NT2/D1 (cell line): Measurements from ENCODE around the gene FOXQ1.
"Not testable (repeated sequence)": the region's sequence is repeated elsewhere in the genome, so short reads cannot be mapped to it uniquely, and the experiment has no call there.

ENCODE experiments used
- DNase-seq: peaks from one replicate; pipeline ENCODE4 v3.0.0-alpha.2; 2011; ENCODE audit warnings: low read depth, low spot score
- H3K27me3 ChIP-seq: 2 replicates; pipeline ENCODE4 v1.6.0; 2011; ENCODE audit warnings: mild to moderate bottlenecking; ENCODE audit not compliant: insufficient read length, insufficient read depth
- H3K36me3 ChIP-seq: 2 replicates; pipeline ENCODE4 v1.6.1; 2011; ENCODE audit warnings: mild to moderate bottlenecking, low read length, mixed read lengths; ENCODE audit not compliant: insufficient read depth, insufficient read length
- H3K4me1 ChIP-seq: 2 replicates; pipeline ENCODE4 v1.5.1; 2011; ENCODE audit not compliant: insufficient read depth, insufficient read length
- H3K4me3 ChIP-seq: 2 replicates; pipeline ENCODE4 v1.5.1; 2011; ENCODE audit warnings: low read depth; ENCODE audit not compliant: insufficient read length
- H3K9ac ChIP-seq: 2 replicates; pipeline ENCODE4 v1.6.0; 2011; ENCODE audit warnings: low read depth; ENCODE audit not compliant: insufficient read length
- H3K9me3 ChIP-seq: 2 replicates; pipeline ENCODE4 v1.5.1; 2011; ENCODE audit warnings: mild to moderate bottlenecking, low read length; ENCODE audit not compliant: insufficient read depth
- SUZ12 ChIP-seq: IDR thresholded peaks from 2 replicates; pipeline ENCODE4 v1.6.1; 2011; ENCODE audit not compliant: insufficient read length, insufficient read depth; ENCODE audit errors: extremely low read depth
- YY1 ChIP-seq: IDR thresholded peaks from 2 replicates; pipeline ENCODE4 v1.6.1; 2011; ENCODE audit not compliant: insufficient read length, insufficient read depth
- ZNF274 ChIP-seq: IDR thresholded peaks from 2 replicates; pipeline ENCODE4 v1.6.1; 2011; ENCODE audit warnings: mild to moderate bottlenecking, low read depth, low read length

Gene FOXQ1

GRCh38 chr6:1351381-1352008, 39.6 kb downstream of the FOXQ1 start:
- TF ChIP-seq ZNF274, result no peak
- peaks cover 5% of the 10 kb centered on the region for H3K4me1 ChIP-seq
- H3K36me3 ChIP-seq, result no peaks in the 10 kb centered on the region
- H3K9ac ChIP-seq, result no peak overlapping the region
- H3K27me3 ChIP-seq, result no peaks in the 10 kb centered on the region
- DNase-seq, result no peak
- peaks cover 21% of the 10 kb centered on the region for H3K9me3 ChIP-seq
- no peak overlapping the region for H3K4me3 ChIP-seq

DNA sequence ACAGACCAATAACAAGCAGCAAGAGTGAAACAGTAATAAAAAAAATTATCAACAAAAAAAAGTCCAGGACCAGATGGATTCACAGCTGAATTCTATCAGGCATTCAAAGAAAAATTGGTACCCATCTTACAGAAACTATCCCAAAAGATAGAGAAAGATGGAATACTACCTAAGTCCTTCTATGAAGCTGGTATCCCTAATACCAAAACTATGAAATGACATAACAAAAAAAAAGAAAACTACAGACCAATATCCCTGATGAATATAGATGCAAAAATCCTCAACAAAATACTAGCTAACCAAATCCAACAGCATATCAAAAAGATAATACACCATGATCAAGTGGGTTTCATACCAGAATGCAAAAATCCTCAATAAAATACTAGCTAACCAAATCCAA, 43.2 kb downstream of the FOXQ1 start:
- H3K9me3 ChIP-seq, result peaks cover 21% of the 10 kb centered on the region
- not testable (repeated sequence) for DNase-seq, H3K4me1 ChIP-seq, H3K36me3 ChIP-seq, H3K4me3 ChIP-seq, H3K27me3 ChIP-seq, H3K9ac ChIP-seq

- H3K4me1 ChIP-seq, H3K9me3 ChIP-seq, H3K4me3 ChIP-seq, H3K36me3 ChIP-seq, H3K27me3 ChIP-seq, DNase-seq, H3K9ac ChIP-seq: not testable (repeated sequence)
Measured at GRCh38 chr6:1361717-1362116, 49.8 kb downstream of the FOXQ1 start.

- DNase-seq, result no peak
- TF ChIP-seq YY1 (no peak), ZNF274 (no peak), SUZ12 (no peak)
- H3K9me3 ChIP-seq, result no peaks in the 10 kb centered on the region
- H3K4me3 ChIP-seq, result no peak overlapping the region
- no peaks in the 10 kb centered on the region for H3K36me3 ChIP-seq
- no peak overlapping the region for H3K9ac ChIP-seq
- H3K4me1 ChIP-seq, result no peaks in the 10 kb centered on the region
- H3K27me3 ChIP-seq, result peaks cover 3% of the 10 kb centered on the region
Measured at GRCh38 chr6:1362643-1363042, 50.7 kb downstream of the FOXQ1 start.

- no peak for DNase-seq
- no peaks in the 10 kb centered on the region for H3K9me3 ChIP-seq
- H3K9ac ChIP-seq, result no peak overlapping the region
- H3K27me3 ChIP-seq, result peaks cover 3% of the 10 kb centered on the region
- H3K4me1 ChIP-seq, result no peaks in the 10 kb centered on the region
- H3K4me3 ChIP-seq, result no peak overlapping the region
- no peak for TF ChIP-seq YY1
- TF ChIP-seq SUZ12, result no peak
- TF ChIP-seq ZNF274, result no peak
- no peaks in the 10 kb centered on the region for H3K36me3 ChIP-seq
Measured at GRCh38 chr6:1363298-1363697, 51.4 kb downstream of the FOXQ1 start.

- peaks cover 3% of the 10 kb centered on the region for H3K27me3 ChIP-seq
- no peak overlapping the region for H3K4me3 ChIP-seq
- TF ChIP-seq SUZ12, result no peak
- TF ChIP-seq YY1, result no peak
- TF ChIP-seq ZNF274, result no peak
- DNase-seq, result no peak
- no peaks in the 10 kb centered on the region for H3K36me3 ChIP-seq
- no peaks in the 10 kb centered on the region for H3K4me1 ChIP-seq
- H3K9ac ChIP-seq, result no peak overlapping the region
- H3K9me3 ChIP-seq, result no peaks in the 10 kb centered on the region
Measured at GRCh38 chr6:1363729-1364572, 52.1 kb downstream of the FOXQ1 start.
